ENCODE results near the gene IL17RD.

Gene IL17RD

GRCh38 chr3:57064572-57064971 lies 100.6 kb downstream of the IL17RD start:
- DNase-seq, result peak; percentile 49 to 63

DNA sequence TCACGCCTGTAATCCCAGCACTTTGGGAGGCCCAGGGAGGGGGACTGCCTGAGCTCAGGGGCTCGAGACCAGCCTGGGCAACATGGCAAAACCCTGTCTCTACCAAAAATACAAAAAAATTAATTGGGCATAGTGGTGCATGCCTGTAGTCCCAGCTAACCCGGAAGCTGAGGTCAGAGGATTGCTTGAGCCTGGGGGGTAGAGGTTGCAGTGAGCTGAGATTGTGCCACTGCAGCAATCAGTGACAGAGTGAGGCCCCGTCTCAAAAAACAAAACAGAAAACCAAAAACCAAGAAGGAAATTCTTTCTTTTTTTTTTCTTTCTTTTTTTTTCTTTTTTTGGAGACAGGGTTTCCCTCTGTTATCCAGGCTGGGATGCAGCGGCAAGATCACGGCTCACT lies 101.2 kb downstream of the IL17RD start:
- no peak for DNase-seq

DNA sequence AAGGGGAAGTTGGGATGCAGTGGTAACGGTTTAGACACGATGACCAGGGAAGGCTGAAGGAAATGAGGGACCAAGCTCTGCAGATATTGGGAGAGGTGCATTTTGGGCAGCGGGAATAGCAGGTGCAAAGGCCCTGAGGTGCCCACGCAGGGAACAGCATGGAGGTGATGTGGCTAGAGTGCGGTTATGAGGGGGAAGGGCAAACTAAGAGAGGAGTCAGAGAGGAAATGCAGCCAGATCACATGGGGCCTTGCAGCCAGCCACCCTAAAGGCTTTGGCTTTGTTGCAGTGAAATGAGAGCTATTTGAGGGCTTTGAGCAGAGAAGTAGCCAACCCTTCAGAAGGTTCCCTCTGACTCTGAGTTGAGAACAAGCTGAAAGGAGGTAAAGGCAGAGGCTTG lies 102.1 kb downstream of the IL17RD start:
- peak in 1 of 2 donors; percentile 24 for DNase-seq

- no peak for DNase-seq
Measured at GRCh38 chr3:57062101-57062631, 103.0 kb downstream of the IL17RD start.

- no peak for DNase-seq
Measured at GRCh38 chr3:57061556-57061955, 103.6 kb downstream of the IL17RD start.

GRCh38 chr3:57060089-57060821 lies 104.9 kb downstream of the IL17RD start, which contains the start of gene SPATA12:
TSS of gene SPATA12 (plus strand) at chr3:57060664. CDS start at chr3:57073695, 13,031 bp downstream.
- DNase-seq, result peak; percentile 76 to 91

- DNase-seq, result peak; percentile 60 to 83
Measured at GRCh38 chr3:57059411-57059810, 105.7 kb downstream of the IL17RD start.

DNA sequence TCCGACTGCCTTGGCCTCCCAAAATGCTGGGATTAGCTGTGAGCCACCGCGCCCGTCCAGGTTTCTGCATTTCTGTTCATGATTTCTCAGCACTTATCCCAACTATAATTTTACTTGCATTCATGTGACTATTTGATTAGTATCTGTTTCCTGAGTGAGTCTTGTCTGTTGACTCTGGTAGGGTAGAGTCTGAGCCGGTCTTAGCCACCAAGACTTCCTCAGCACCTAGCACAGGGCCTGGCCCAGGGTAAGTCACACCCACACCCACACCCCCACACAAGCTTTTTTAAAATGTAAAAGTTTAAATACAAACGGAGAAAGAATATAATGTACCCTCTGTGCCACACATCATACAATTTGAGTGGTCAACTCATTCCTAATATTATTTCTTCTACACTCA lies 107.8 kb downstream of the IL17RD start:
- no peak for DNase-seq

DNA sequence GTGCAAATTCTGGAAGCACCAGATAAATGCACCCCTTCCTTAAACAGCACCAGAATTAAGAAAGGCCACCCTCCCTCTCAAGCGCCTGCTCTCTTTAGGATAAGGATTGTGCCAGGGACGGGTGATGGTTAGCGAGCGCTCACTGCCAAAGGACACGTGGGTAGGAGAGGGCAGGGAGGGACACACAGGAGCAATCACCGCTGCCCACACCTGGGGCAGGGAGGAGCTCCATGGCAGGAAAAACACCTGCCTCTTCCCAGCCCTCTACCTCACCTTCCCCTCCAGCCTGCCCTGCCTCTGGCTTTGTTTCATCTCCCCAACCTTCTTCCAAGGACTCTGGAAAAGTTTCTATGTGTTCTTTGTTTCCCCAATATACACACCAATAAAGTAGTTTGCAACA lies 112.0 kb downstream of the IL17RD start:
- DNase-seq, result no peak

DNA sequence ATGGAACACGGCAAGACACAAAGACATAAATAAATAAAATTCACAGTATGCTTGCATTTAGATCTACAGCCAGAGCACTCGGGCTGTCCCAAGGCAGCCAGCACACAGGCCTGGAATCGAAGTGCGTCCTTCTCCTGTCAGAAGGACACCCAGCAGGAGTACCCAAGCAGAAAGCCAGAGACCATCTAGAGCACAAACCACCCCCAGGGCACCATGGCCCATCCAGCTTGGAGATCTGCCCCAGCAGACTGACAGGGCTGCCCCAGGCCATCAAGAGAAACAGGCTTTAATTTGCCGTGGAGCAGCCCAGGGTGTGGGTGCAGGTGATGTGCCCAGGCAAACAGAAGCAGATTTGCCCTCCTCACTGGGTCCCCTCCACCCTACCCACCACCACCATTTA lies 112.5 kb downstream of the IL17RD start:
- no peak for DNase-seq

GRCh38 chr3:57048728-57049127 lies 116.4 kb downstream of the IL17RD start:
- DNase-seq, result no peak

DNA sequence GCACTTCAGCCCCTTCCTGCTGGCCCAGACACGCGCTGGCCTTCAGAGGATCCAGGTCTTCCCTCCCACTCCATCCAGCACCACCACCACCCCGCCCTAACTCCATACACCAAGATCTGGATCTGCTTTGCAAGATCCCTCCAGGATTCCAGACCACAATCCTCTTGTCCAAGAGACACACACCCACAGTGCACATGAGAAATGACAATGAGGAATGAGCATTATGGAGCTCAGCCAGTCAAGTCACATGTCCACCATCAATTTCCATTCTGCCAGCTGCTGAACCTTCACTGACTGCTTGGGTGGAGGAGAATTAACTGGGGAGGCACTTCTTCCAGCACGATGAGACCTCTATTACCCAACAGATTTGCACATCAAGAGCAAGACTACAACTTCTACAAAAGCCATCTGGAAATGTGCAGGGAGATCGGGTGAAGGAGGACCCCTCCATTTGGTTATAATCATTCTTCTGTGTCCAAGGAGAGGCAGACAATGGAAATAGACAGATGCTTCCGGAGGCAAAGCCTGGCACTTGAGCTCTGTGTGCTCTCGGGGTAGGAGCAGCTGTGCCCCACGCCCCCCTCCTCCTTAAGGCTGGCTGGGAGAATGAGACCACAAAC lies 117.0 kb downstream of the IL17RD start:
- DNase-seq, result peak; percentile 20 to 71

GRCh38 chr3:57046101-57046765 lies 118.9 kb downstream of the IL17RD start:
- DNase-seq, result no peak

DNA sequence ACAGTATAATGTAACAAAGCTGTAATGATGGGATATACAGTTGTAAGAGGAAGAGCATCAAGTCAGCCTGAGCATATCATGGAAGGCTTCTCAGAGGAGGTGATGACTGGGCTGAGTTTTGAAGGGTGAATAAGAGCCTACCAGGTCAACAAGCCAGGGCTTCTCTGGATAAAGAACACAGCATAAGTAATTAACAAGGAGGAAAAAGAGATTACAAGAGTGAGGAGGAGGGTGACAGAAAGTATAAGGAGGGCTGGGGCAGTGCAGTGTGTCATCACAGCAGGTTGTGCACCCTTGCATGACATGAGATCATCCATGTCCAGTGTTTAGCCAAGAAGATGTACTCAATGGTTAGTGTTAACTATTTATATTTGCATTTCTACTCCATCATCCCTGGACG lies 121.6 kb downstream of the IL17RD start:
- no peak for DNase-seq

DNA sequence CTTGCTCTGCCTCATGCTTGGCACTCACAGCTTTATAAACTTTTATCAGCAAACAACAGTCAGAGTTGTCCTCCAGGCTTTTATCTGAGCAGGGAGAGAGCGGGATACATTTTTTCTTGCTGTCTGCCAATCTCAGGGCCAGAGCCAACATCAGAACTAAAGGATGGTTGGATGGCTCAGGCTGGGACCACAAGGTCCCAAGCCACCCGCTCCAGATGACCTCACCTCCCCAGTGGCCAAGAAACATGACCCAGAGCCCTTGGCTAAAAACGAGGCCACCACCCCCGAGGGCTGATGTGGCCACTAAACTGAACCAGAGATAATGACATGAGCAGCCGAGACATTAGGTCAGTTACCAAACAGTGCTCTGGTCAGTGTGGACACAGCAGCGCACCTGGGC lies 123.5 kb downstream of the IL17RD start:
- no peak for DNase-seq

Data from inflammatory macrophage treated with lipopolysaccharide for 1 hour (primary cell).